ENCODE data around the gene SULT2B1. TPM values are rescaled to one million over a fixed set of nuclear protein-coding genes. Genes with fewer than 3 reads are reported as not detected.

Gene SULT2B1
- total RNA-seq, 2 experiments from 2014 or later, result not detected

Other genes starting within 250 kb of the SULT2B1 start
- 14.5 and 33.8 TPM in 2 replicates for gene EMP3, start 226.6 kb upstream of the SULT2B1 start, total RNA-seq (2014; rRNA removed; shearing (Covaris generic))
- gene EMP3, start 226.6 kb upstream of the SULT2B1 start, total RNA-seq (2022), result 21.1 and 23.1 TPM in 2 replicates
- gene TMEM143, start 188.2 kb upstream of the SULT2B1 start, total RNA-seq (2014; rRNA removed; shearing (Covaris generic)), result 18.2 and 31.1 TPM in 2 replicates
- gene TMEM143, start 188.2 kb upstream of the SULT2B1 start, total RNA-seq (2022), result 31.4 and 37.9 TPM in 2 replicates
- 0.38 and 0.51 TPM in 2 replicates for gene SYNGR4, start 187.8 kb upstream of the SULT2B1 start, total RNA-seq (2014; rRNA removed; shearing (Covaris generic))
- 1.0 and 1.2 TPM in 2 replicates for gene SYNGR4, start 187.8 kb upstream of the SULT2B1 start, total RNA-seq (2022)
- gene KDELR1, start 160.6 kb upstream of the SULT2B1 start, total RNA-seq (2014; rRNA removed; shearing (Covaris generic)), result 26.2 and 38.8 TPM in 2 replicates
- gene KDELR1, start 160.6 kb upstream of the SULT2B1 start, total RNA-seq (2022), result 63.8 and 74.0 TPM in 2 replicates
- gene GRIN2D, start 158.5 kb upstream of the SULT2B1 start, total RNA-seq (2014; rRNA removed; shearing (Covaris generic)), result not detected in 2 replicates
- gene GRIN2D, start 158.5 kb upstream of the SULT2B1 start, total RNA-seq (2022), result 0.06 and 0.11 TPM in 2 replicates
- gene GRWD1, start 106.2 kb upstream of the SULT2B1 start, total RNA-seq (2014; rRNA removed; shearing (Covaris generic)), result 34.4 and 35.8 TPM in 2 replicates
- gene GRWD1, start 106.2 kb upstream of the SULT2B1 start, total RNA-seq (2022), result 26.3 and 32.1 TPM in 2 replicates
- gene KCNJ14, start 96.6 kb upstream of the SULT2B1 start, total RNA-seq (2014; rRNA removed; shearing (Covaris generic)), result 0.57 and 0.85 TPM in 2 replicates
- gene KCNJ14, start 96.6 kb upstream of the SULT2B1 start, total RNA-seq (2022), result 2.5 and 2.6 TPM in 2 replicates
- 44.0 and 46.6 TPM in 2 replicates for gene CYTH2, start 82.8 kb upstream of the SULT2B1 start, total RNA-seq (2014; rRNA removed; shearing (Covaris generic))
- 53.2 and 74.8 TPM in 2 replicates for gene CYTH2, start 82.8 kb upstream of the SULT2B1 start, total RNA-seq (2022)
- gene LMTK3, start 40.3 kb upstream of the SULT2B1 start, total RNA-seq (2014; rRNA removed; shearing (Covaris generic)), result 1.3 and 2.3 TPM in 2 replicates
- 9.7 and 11.5 TPM in 2 replicates for gene LMTK3, start 40.3 kb upstream of the SULT2B1 start, total RNA-seq (2022)
- gene SPACA4, start 54.6 kb downstream of the SULT2B1 start, total RNA-seq (2014; rRNA removed; shearing (Covaris generic)), result not detected in 2 replicates
- not detected in 2 replicates for gene SPACA4, start 54.6 kb downstream of the SULT2B1 start, total RNA-seq (2022)
- 3.7 and 6.2 TPM in 2 replicates for gene FAM83E, start 62.9 kb downstream of the SULT2B1 start, total RNA-seq (2014; rRNA removed; shearing (Covaris generic))
- gene FAM83E, start 62.9 kb downstream of the SULT2B1 start, total RNA-seq (2022), result 3.0 and 5.6 TPM in 2 replicates
- 3,527 and 5,064 TPM in 2 replicates for gene RPL18, start 67.0 kb downstream of the SULT2B1 start, total RNA-seq (2014; rRNA removed; shearing (Covaris generic))
- 1,333 and 1,494 TPM in 2 replicates for gene RPL18, start 67.0 kb downstream of the SULT2B1 start, total RNA-seq (2022)
- gene SPHK2, start 67.3 kb downstream of the SULT2B1 start, total RNA-seq (2014; rRNA removed; shearing (Covaris generic)), result 12.4 and 18.2 TPM in 2 replicates
- gene SPHK2, start 67.3 kb downstream of the SULT2B1 start, total RNA-seq (2022), result 33.3 and 34.8 TPM in 2 replicates
- gene DBP, start 85.2 kb downstream of the SULT2B1 start, total RNA-seq (2014; rRNA removed; shearing (Covaris generic)), result 20.8 and 35.6 TPM in 2 replicates
- gene DBP, start 85.2 kb downstream of the SULT2B1 start, total RNA-seq (2022), result 15.7 and 19.0 TPM in 2 replicates
- 2.5 and 2.7 TPM in 2 replicates for gene CA11, start 94.0 kb downstream of the SULT2B1 start, total RNA-seq (2014; rRNA removed; shearing (Covaris generic))
- 4.6 and 10.8 TPM in 2 replicates for gene CA11, start 94.0 kb downstream of the SULT2B1 start, total RNA-seq (2022)
- 0.16 TPM in 1 of 2 replicates, not detected in the other for gene NTN5, start 120.8 kb downstream of the SULT2B1 start, total RNA-seq (2014; rRNA removed; shearing (Covaris generic))
- gene NTN5, start 120.8 kb downstream of the SULT2B1 start, total RNA-seq (2022), result 0.20 and 0.53 TPM in 2 replicates
- gene FUT2, start 143.8 kb downstream of the SULT2B1 start, total RNA-seq (2014; rRNA removed; shearing (Covaris generic)), result not detected in 2 replicates
- not detected in 2 replicates for gene FUT2, start 143.8 kb downstream of the SULT2B1 start, total RNA-seq (2022)
- 1.1 and 1.2 TPM in 2 replicates for gene MAMSTR, start 167.6 kb downstream of the SULT2B1 start, total RNA-seq (2014; rRNA removed; shearing (Covaris generic))
- 1.2 and 1.8 TPM in 2 replicates for gene MAMSTR, start 167.6 kb downstream of the SULT2B1 start, total RNA-seq (2022)
- 0.09 TPM in 1 of 2 replicates, not detected in the other for gene RASIP1, start 188.4 kb downstream of the SULT2B1 start, total RNA-seq (2014; rRNA removed; shearing (Covaris generic))
- 0.31 and 0.36 TPM in 2 replicates for gene RASIP1, start 188.4 kb downstream of the SULT2B1 start, total RNA-seq (2022)
- gene IZUMO1, start 194.7 kb downstream of the SULT2B1 start, total RNA-seq (2014; rRNA removed; shearing (Covaris generic)), result not detected in 2 replicates
- gene IZUMO1, start 194.7 kb downstream of the SULT2B1 start, total RNA-seq (2022), result not detected in 2 replicates
- 0.03 and 0.08 TPM in 2 replicates for gene FUT1, start 200.5 kb downstream of the SULT2B1 start, total RNA-seq (2014; rRNA removed; shearing (Covaris generic))
- not detected in 2 replicates for gene FUT1, start 200.5 kb downstream of the SULT2B1 start, total RNA-seq (2022)
- not detected in 2 replicates for gene FGF21, start 203.4 kb downstream of the SULT2B1 start, total RNA-seq (2014; rRNA removed; shearing (Covaris generic))
- not detected in 2 replicates for gene FGF21, start 203.4 kb downstream of the SULT2B1 start, total RNA-seq (2022)